Right lobe of liver (tissue), 4 donors: ENCODE data around the gene RBM44.

Source experiments
- POLR2A ChIP-seq: fragments of 450-650 bp; IDR thresholded peaks from one replicate; pipeline ENCODE4 v1.6.1; 2017; ENCODE audit warnings: antibody characterized with exemption, mild to moderate bottlenecking
- TF ChIP-seq, protein P1 (sequence below), 4 donors: fragments of 200-600 bp in 3 of 4; fragments of 450-650 bp in 1 of 4; IDR thresholded peaks; one replicate each; pipeline versions ENCODE4 v1.5.1 to v1.8.0; 2016 to 2022; ENCODE audit warnings: antibody characterized with exemption in 4 of 4, mild to moderate bottlenecking in 2 of 4
- donor health status: DM: no; HTN: no; CAD: no.
- donor health status: DM: no; HTN: no; CAD: no.
- donor health status: DM: no; HTN: yes; CAD: no.

DNA sequence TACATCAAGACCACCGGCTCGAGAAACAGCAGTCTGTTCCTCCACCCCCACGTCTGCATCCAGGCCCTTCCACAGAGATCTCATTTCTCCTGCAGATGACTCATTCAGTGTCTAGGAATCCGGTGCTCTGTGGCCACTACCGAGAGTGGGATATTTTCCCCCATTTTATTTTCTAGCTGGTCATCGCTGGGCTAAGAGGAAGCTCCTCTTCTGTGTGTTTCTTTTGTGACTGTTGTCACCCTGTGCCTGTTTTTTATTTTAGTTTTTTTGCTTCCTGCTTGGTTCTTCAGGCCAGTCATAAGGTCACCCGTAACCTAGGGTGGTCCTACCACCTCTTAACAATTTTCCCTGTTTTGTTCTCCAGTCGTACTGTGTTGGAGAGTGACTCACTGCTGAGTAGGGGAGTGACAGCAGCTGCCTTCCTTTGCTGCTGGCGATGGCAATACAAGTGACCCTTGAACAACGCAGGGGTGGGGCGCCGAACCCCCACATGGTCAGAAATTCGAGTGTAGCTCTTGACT, 67.6 kb downstream of the RBM44 start:
- TF ChIP-seq, protein P1, sequence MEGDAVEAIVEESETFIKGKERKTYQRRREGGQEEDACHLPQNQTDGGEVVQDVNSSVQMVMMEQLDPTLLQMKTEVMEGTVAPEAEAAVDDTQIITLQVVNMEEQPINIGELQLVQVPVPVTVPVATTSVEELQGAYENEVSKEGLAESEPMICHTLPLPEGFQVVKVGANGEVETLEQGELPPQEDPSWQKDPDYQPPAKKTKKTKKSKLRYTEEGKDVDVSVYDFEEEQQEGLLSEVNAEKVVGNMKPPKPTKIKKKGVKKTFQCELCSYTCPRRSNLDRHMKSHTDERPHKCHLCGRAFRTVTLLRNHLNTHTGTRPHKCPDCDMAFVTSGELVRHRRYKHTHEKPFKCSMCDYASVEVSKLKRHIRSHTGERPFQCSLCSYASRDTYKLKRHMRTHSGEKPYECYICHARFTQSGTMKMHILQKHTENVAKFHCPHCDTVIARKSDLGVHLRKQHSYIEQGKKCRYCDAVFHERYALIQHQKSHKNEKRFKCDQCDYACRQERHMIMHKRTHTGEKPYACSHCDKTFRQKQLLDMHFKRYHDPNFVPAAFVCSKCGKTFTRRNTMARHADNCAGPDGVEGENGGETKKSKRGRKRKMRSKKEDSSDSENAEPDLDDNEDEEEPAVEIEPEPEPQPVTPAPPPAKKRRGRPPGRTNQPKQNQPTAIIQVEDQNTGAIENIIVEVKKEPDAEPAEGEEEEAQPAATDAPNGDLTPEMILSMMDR (IDR thresholded peaks at IDR 0.05) = no peak
- TF ChIP-seq POLR2A = no peak
